K562 (cell line): ENCODE results near the gene SLC16A10. TPM values are rescaled to one million over a fixed set of nuclear protein-coding genes. Genes with fewer than 3 reads are reported as not detected.

ENCODE experiments used
- ATAC-seq: fragments of 200-7000 bp; cut with Tn5 transposase; 3 replicates; pipeline ENCODE4 v1.9.1; 2020; ENCODE audit warnings: moderate library complexity
- BruUV-seq: library from RNA; stranded (reverse); fragments of 400-500 nt; replicated peaks from 2 replicates; lab custom pipeline; 2021; lab: Mats Ljungman, UMichigan
- CTCF ChIA-PET: fragments of 300-600 bp; formaldehyde crosslinking; extraction: SDS; loops from one replicate; lab custom pipeline; 2021; ENCODE audit warnings: low intra/inter-chr PET ratio; lab: Yijun Ruan, JAX
- POLR2A ChIA-PET: fragments of 300-600, 350-650 bp; sonication (Branson Sonifier 250); formaldehyde crosslinking; extraction: SDS; loops from one replicate; lab custom pipeline; 2021; ENCODE audit warnings: antibody characterized with exemption, inconsistent platforms; lab: Yijun Ruan, JAX
- DNase-seq, 4 experiments: peaks; one replicate each; pipeline versions ENCODE4 v3.0.0 to v3.0.0-alpha.2; 2011 to 2018; ENCODE audit warnings: low spot score in 3 of 4, mixed read lengths in 3 of 4; ENCODE audit errors: extremely low read depth in 1 of 4
- FAIRE-seq: peaks from 2 replicates; lab custom pipeline; 2011; peaks lifted over from hg19 to GRCh38; lab: Jason Lieb, UNC
- H2AFZ ChIP-seq: 2 replicates; pipeline ENCODE4 v1.6.0; 2011; ENCODE audit warnings: low read depth, low read length, control low read depth, inconsistent platforms
- H3K27ac ChIP-seq: fragments of 200-600 bp; 3 replicates; pipeline ENCODE4 v1.8.0; 2011; ENCODE audit warnings: low read depth, mild to moderate bottlenecking, control low read depth, inconsistent platforms, low read length, moderate library complexity, mixed read lengths; ENCODE audit errors: extremely low read depth
- H3K27me3 ChIP-seq, 2 experiments: fragments of 300-600 bp in 1 of 2; 2 replicates in 1 of 2; 3 replicates in 1 of 2; pipeline versions ENCODE4 v1.6.0 to v1.8.0; 2011; ENCODE audit warnings: inconsistent platforms in 2 of 2, low read length in 2 of 2, mild to moderate bottlenecking in 1 of 2, mixed read lengths in 1 of 2, moderate library complexity in 1 of 2; ENCODE audit not compliant: control insufficient read depth in 2 of 2, insufficient read depth in 2 of 2
- H3K36me3 ChIP-seq: fragments of 300-600 bp; 3 replicates; pipeline ENCODE4 v1.8.0; 2011; ENCODE audit warnings: mild to moderate bottlenecking, low read length, inconsistent platforms; ENCODE audit not compliant: control insufficient read depth, insufficient read depth
- H3K4me1 ChIP-seq, 2 experiments: fragments of 200-600 bp in 1 of 2; replicated peaks in 1 of 2; 2 replicates in 1 of 2; 3 replicates in 1 of 2; pipeline versions ENCODE4 v1.5.1 to v1.8.0; 2011; ENCODE audit warnings: inconsistent platforms in 2 of 2, low read length in 2 of 2, mild to moderate bottlenecking in 1 of 2, mixed read lengths in 1 of 2, moderate library complexity in 1 of 2; ENCODE audit not compliant: control insufficient read depth in 2 of 2, insufficient read depth in 2 of 2
- H3K4me2 ChIP-seq: 2 replicates; pipeline ENCODE4 v1.6.1; 2011; ENCODE audit warnings: low read length, control low read depth, inconsistent platforms, mixed read lengths; ENCODE audit not compliant: insufficient read depth
- H3K4me3 ChIP-seq: fragments of 200-600 bp; sonication (generic), shearing (Covaris generic); 2 replicates; pipeline ENCODE4 v1.5.1; 2016; ENCODE audit warnings: control low read depth, inconsistent platforms
- H3K79me2 ChIP-seq: fragments of 200-600 bp; 3 replicates; pipeline ENCODE4 v1.8.0; 2011; ENCODE audit warnings: low read length, inconsistent platforms; ENCODE audit not compliant: control insufficient read depth, insufficient read depth
- H3K9ac ChIP-seq, 2 experiments: 2 replicates each; pipeline versions ENCODE4 v1.6.0 to v1.6.1; 2011; ENCODE audit warnings: low read depth in 2 of 2, low read length in 2 of 2, control low read depth in 1 of 2, inconsistent platforms in 1 of 2, mild to moderate bottlenecking in 1 of 2, mixed read lengths in 1 of 2; ENCODE audit not compliant: insufficient read depth in 1 of 2
- H3K9me1 ChIP-seq: one replicate; pipeline ENCODE4 v1.6.0; 2011; ENCODE audit warnings: inconsistent platforms, mild to moderate bottlenecking, low read length, moderate library complexity; ENCODE audit not compliant: control insufficient read depth, insufficient read depth
- H3K9me3 ChIP-seq: replicated peaks from 2 replicates; pipeline ENCODE4 v1.5.1; 2011; ENCODE audit warnings: low read depth, low read length, inconsistent platforms; ENCODE audit not compliant: control insufficient read depth, insufficient read depth
- H4K20me1 ChIP-seq: replicated peaks from 2 replicates; pipeline ENCODE4 v1.6.1; 2011; ENCODE audit warnings: low read length, inconsistent platforms, mixed read lengths; ENCODE audit not compliant: control insufficient read depth, insufficient read depth
- CLOCK ChIP-seq: fragments of 250-450 bp; sonication (Bioruptor Pico); IDR thresholded peaks from 2 replicates; pipeline ENCODE4 v1.4.0; 2020; ENCODE audit warnings: mild to moderate bottlenecking, moderate library complexity, borderline replicate concordance
- CSDE1 ChIP-seq, 2 experiments: fragments of 450-650 bp; IDR thresholded peaks; 2 replicates each; pipeline ENCODE4 v1.6.1; 2016; ENCODE audit warnings: mild to moderate bottlenecking in 1 of 2
- GTF2F1 ChIP-seq: IDR thresholded peaks from 2 replicates; pipeline ENCODE4 v1.6.1; 2011; ENCODE audit warnings: low read depth, low read length, improper control_type of control experiment
- HIVEP1 ChIP-seq: fragments of 250-450 bp; sonication (Bioruptor Pico); IDR thresholded peaks from 2 replicates; pipeline ENCODE4 v1.4.0; 2020; ENCODE audit warnings: mild to moderate bottlenecking
- HMG20A ChIP-seq: fragments of 450-650 bp; formaldehyde crosslinking; conservative IDR thresholded peaks from 2 replicates; pipeline ENCODE4 v1.4.0; 2020; ENCODE audit warnings: mild to moderate bottlenecking, mixed read lengths
- KLF16 ChIP-seq: IDR thresholded peaks from 2 replicates; pipeline ENCODE4 v1.6.1; 2016; ENCODE audit warnings: antibody characterized with exemption
- NFIX ChIP-seq: fragments of 250-450 bp; sonication (Bioruptor Pico); IDR thresholded peaks from 2 replicates; pipeline ENCODE4 v1.4.0; 2020; ENCODE audit warnings: low read depth, mild to moderate bottlenecking, moderate library complexity
- POLR3G ChIP-seq: IDR thresholded peaks from 2 replicates; pipeline ENCODE4 v1.6.1; 2011; ENCODE audit not compliant: insufficient read length, insufficient replicate concordance; ENCODE audit errors: extremely low read depth
- SPI1 ChIP-seq: IDR thresholded peaks from 2 replicates; pipeline ENCODE4 v1.6.1; 2011; ENCODE audit warnings: low read depth, low read length, control low read depth, borderline replicate concordance
- STAT5A ChIP-seq: IDR thresholded peaks from 2 replicates; pipeline ENCODE4 v1.6.1; 2012; ENCODE audit warnings: low read length, inconsistent platforms, borderline replicate concordance
- ZNF143 ChIP-seq: sonication (generic); formaldehyde crosslinking; IDR thresholded peaks from 2 replicates; pipeline ENCODE4 v1.9.0; 2022; ENCODE audit warnings: mild to moderate bottlenecking, missing genetic modification reagents
- ZNF444 ChIP-seq: fragments of 250-450 bp; sonication (Bioruptor Pico); IDR thresholded peaks from 2 replicates; pipeline ENCODE4 v1.4.0; 2020; ENCODE audit warnings: mild to moderate bottlenecking, moderate library complexity
- ZSCAN32 ChIP-seq: fragments of 450-650 bp; formaldehyde crosslinking; IDR thresholded peaks from 2 replicates; pipeline ENCODE4 v1.4.0; 2020; ENCODE audit warnings: mild to moderate bottlenecking, moderate library complexity
- WGBS: fragments of 100-300 bp; shearing (Covaris generic); methylation state at CpG from one replicate; pipeline ENCODE4 v1.1.6; 2016; ENCODE audit warnings: low coverage, mixed read lengths; ENCODE audit not compliant: insufficient coverage; ENCODE audit errors: missing lambda C conversion rate; 5-methylcytosine and 5-hydroxymethylcytosine counted together
- in situ Hi-C: fragments of 300-500 bp; cut with MboI; formaldehyde crosslinking; loops from 4 replicates; pipeline ENCODE4 v1.15.0; 2018; ENCODE audit warnings: inconsistent platforms, mixed read lengths
- intact Hi-C: fragments of 100-400 bp; cut with micrococcal nuclease; formaldehyde crosslinking; loops from 2 replicates; pipeline ENCODE4 v1.14.2; 2022
- polyA plus RNA-seq, 8 experiments: library from polyadenylated mRNA; depleted of rRNA in 4 of 8; stranded (reverse) in 5 of 8; unstranded in 3 of 8; fragments of >200 nt; fragmentation: Nextera tagmentation in 2 of 8; fragmentation: Illumina TruSeq in 1 of 8; extraction: Ambion mirVana in 2 of 8; extraction: Trizol in 1 of 8; gene quantifications; 2 replicates each; pipeline versions ENCODE4 v1.2.1 to v1.2.3, GENCODE V29; 2011 to 2014; ENCODE audit warnings: inconsistent platforms in 1 of 8, missing spikeins in 1 of 8
- total RNA-seq, 7 experiments: library from RNA; depleted of rRNA in 6 of 7; stranded (reverse); fragments of >200 nt in 6 of 7; fragmentation: Illumina TruSeq in 2 of 7; extraction: Trizol in 2 of 7; gene quantifications; 2 replicates each; pipeline versions ENCODE4 v1.2.1 to v1.2.3, GENCODE V29; 2011 to 2021; ENCODE audit warnings: low replicate concordance in 1 of 7
- TF ChIP-seq, protein P1 (sequence below): fragments of 250-450 bp; sonication (Bioruptor Pico); IDR thresholded peaks from 2 replicates; pipeline ENCODE4 v1.5.0; 2021

SLC16A10 gene
- total and polyA plus RNA-seq, 9 of the 15 experiments (the other 6 are each of a cell fraction or from before 2014, with no cell fraction given) = 0.02 to 0.54 (median 0.24) TPM; not detected in 4

- no peak for DNase-seq
- TF ChIP-seq KLF16 (no peak), ZNF143 (CRISPR knock-in tag) (no peak), ZSCAN32 (CRISPR knock-in tag) (no peak), ZNF444 (no peak), SPI1 (no peak), CSDE1 (IDR thresholded peaks at IDR 0.05) (no peak), GTF2F1 (no peak), HMG20A (no peak), CLOCK (CRISPR knock-in tag) (no peak), STAT5A (no peak), HIVEP1 (CRISPR knock-in tag) (no peak), POLR3G (no peak), NFIX (no peak)
- TF ChIP-seq, protein P1, sequence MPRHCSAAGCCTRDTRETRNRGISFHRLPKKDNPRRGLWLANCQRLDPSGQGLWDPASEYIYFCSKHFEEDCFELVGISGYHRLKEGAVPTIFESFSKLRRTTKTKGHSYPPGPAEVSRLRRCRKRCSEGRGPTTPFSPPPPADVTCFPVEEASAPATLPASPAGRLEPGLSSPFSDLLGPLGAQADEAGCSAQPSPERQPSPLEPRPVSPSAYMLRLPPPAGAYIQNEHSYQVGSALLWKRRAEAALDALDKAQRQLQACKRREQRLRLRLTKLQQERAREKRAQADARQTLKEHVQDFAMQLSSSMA (CRISPR knock-in tag) = no peak
- H3K27me3 ChIP-seq = no peaks in the 10 kb centered on the region
- intact Hi-C loops (no loop called here), in situ Hi-C loops (no loop called here)
- CTCF ChIA-PET = no interaction called here
- H3K4me2 ChIP-seq = no peak overlapping the region
- H4K20me1 ChIP-seq = no peaks in the 10 kb centered on the region
- H3K4me1 ChIP-seq = peaks cover 0 to 3% of the 10 kb centered on the region in 2 experiments; a peak in 2 of 5 replicates
- BruUV-seq = no TSS peak
- H3K9me1 ChIP-seq = no peaks in the 10 kb centered on the region
- no peak for ATAC-seq
- peaks cover 46% of the 10 kb centered on the region for H3K36me3 ChIP-seq
- no peaks in the 10 kb centered on the region for H3K9me3 ChIP-seq
- H2AFZ ChIP-seq = no peak overlapping the region
- H3K79me2 ChIP-seq = peaks cover 6% of the 10 kb centered on the region; the same call in 1 of the 3 replicates
- no peak for FAIRE-seq
- POLR2A ChIA-PET = no interaction called here
- WGBS = 85% methylated on average over 2 of the region's 2 CpGs
- H3K4me3 ChIP-seq = no peak overlapping the region
- H3K9ac ChIP-seq = no peak overlapping the region
- H3K27ac ChIP-seq = no peak overlapping the region
Observed at GRCh38 chr6:111278731-111279130, 191.4 kb downstream of the SLC16A10 start.
